ENCODE measurements around the gene STRN4.

The STRN4 gene

DNA sequence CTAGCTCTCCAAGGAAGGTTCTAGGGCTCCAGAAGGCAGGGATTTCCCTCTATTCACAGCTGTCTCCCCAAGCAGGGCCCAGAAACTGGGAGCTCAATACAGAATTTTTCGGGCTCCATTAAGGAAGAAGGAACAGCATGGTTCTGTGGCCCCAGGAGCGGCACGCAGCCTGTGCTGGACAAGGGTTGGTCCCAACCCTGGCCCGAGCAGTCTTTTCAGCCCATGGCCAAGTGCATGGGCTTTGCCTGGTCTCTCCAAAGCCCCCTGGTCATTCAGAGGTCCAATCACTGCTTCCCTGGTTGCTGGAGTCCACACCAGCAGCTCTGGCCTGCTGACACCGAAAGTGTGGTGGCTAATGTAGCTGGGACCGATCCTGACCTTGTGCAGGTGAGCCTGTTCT is 22.8 kb downstream of the STRN4 start:
- H3K4me2 ChIP-seq (ENCODE audit: low read depth, low read length), result no peak overlapping the region
- H3K9me3 ChIP-seq (replicated peaks; ENCODE audit: insufficient read depth, low read length), result no peaks in the 10 kb centered on the region
- TF ChIP-seq EZH2phosphoT487 (IDR thresholded peaks at IDR 0.05; ENCODE audit: low read length) (no peak), CTCF (IDR thresholded peaks at IDR 0.05; ENCODE audit: low read length) (no peak), EZH2 (optimal IDR thresholded peaks at IDR 0.05; ENCODE audit: low read depth, low read length) (no peak)
- peaks cover 21% of the 10 kb centered on the region for H3K79me2 ChIP-seq (ENCODE audit: low read length)
- no peak overlapping the region for H3K27ac ChIP-seq (ENCODE audit: low read length)
- no peaks in the 10 kb centered on the region for H3K9me2 ChIP-seq (replicated peaks; ENCODE audit: insufficient read depth, low read length)
- no peak for DNase-seq
- no peak overlapping the region for H3K9ac ChIP-seq (ENCODE audit: low read length)
- H3K36me3 ChIP-seq (replicated peaks; ENCODE audit: insufficient read depth, low read length), result 0 out of 2 replicates have a peak, but pooled peaks cover 3% of the 10 kb centered on the region
- H3K27me3 ChIP-seq (replicated peaks; ENCODE audit: insufficient read depth, low read length), result no peaks in the 10 kb centered on the region
- H4K20me1 ChIP-seq (ENCODE audit: insufficient read depth, low read length), result 0 out of 2 replicates have a peak, but pooled peaks cover 4% of the 10 kb centered on the region
- peaks cover 6% of the 10 kb centered on the region for H3F3A ChIP-seq (ENCODE audit: insufficient read depth, low read length)
- H3K4me1 ChIP-seq (ENCODE audit: low read length), result peaks cover 11% of the 10 kb centered on the region
- H2AFZ ChIP-seq (ENCODE audit: low read length), result no peak overlapping the region
- H3K4me3 ChIP-seq (ENCODE audit: low read length), result no peak overlapping the region

- Histone ChIP-seq H3K79me2 (ENCODE audit: low read length) (peaks cover 17% of the 10 kb centered on the region), H3K36me3 (replicated peaks; ENCODE audit: insufficient read depth, low read length) (no peaks in the 10 kb centered on the region), H2AFZ (ENCODE audit: low read length) (no peak overlapping the region), H3K9ac (ENCODE audit: low read length) (no peak overlapping the region), H3K27ac (ENCODE audit: low read length) (no peak overlapping the region), H3K4me3 (ENCODE audit: low read length) (no peak overlapping the region), H3F3A (ENCODE audit: insufficient read depth, low read length) (peaks cover 11% of the 10 kb centered on the region), H3K27me3 (replicated peaks; ENCODE audit: insufficient read depth, low read length) (no peaks in the 10 kb centered on the region), H3K9me2 (replicated peaks; ENCODE audit: insufficient read depth, low read length) (no peaks in the 10 kb centered on the region), H3K4me1 (ENCODE audit: low read length) (peaks cover 12% of the 10 kb centered on the region), H3K9me3 (replicated peaks; ENCODE audit: insufficient read depth, low read length) (no peaks in the 10 kb centered on the region), H4K20me1 (ENCODE audit: insufficient read depth, low read length) (0 out of 2 replicates have a peak, but pooled peaks cover under 1% of the 10 kb centered on the region), H3K4me2 (ENCODE audit: low read depth, low read length) (no peak overlapping the region)
- TF ChIP-seq CTCF (IDR thresholded peaks at IDR 0.05; ENCODE audit: low read length), result no peak
- DNase-seq, result no peak
Observed at GRCh38 chr19:46723023-46723461, 23.2 kb downstream of the STRN4 start.

- no peak for TF ChIP-seq EZH2phosphoT487 (IDR thresholded peaks at IDR 0.05; ENCODE audit: low read length)
- TF ChIP-seq EZH2 (optimal IDR thresholded peaks at IDR 0.05; ENCODE audit: low read depth, low read length), result no peak
- TF ChIP-seq CTCF (IDR thresholded peaks at IDR 0.05; ENCODE audit: low read length), result no peak
- Histone ChIP-seq H2AFZ (ENCODE audit: low read length) (no peak overlapping the region), H3K27ac (ENCODE audit: low read length) (no peak overlapping the region), H3F3A (ENCODE audit: insufficient read depth, low read length) (peaks cover 16% of the 10 kb centered on the region), H3K36me3 (replicated peaks; ENCODE audit: insufficient read depth, low read length) (no peaks in the 10 kb centered on the region), H3K4me2 (ENCODE audit: low read depth, low read length) (no peak overlapping the region), H3K4me3 (ENCODE audit: low read length) (no peak overlapping the region), H3K9me2 (replicated peaks; ENCODE audit: insufficient read depth, low read length) (no peaks in the 10 kb centered on the region), H3K27me3 (replicated peaks; ENCODE audit: insufficient read depth, low read length) (no peaks in the 10 kb centered on the region), H3K9ac (ENCODE audit: low read length) (no peak overlapping the region), H4K20me1 (ENCODE audit: insufficient read depth, low read length) (no peaks in the 10 kb centered on the region), H3K9me3 (replicated peaks; ENCODE audit: insufficient read depth, low read length) (no peaks in the 10 kb centered on the region), H3K79me2 (ENCODE audit: low read length) (peaks cover 15% of the 10 kb centered on the region), H3K4me1 (ENCODE audit: low read length) (peaks cover 12% of the 10 kb centered on the region)
- no peak for DNase-seq
Observed at GRCh38 chr19:46722421-46723022, 23.7 kb downstream of the STRN4 start.

Data from MM.1S (cell line).